Stomach (tissue), 9 donors: Measurements from ENCODE around the gene CYP26B1. TPM values are rescaled to one million over a fixed set of nuclear protein-coding genes. Genes with fewer than 3 reads are reported as not detected.

Experiments used
- DNase-seq, 2 donors: peaks; one replicate each; pipeline versions ENCODE4 v3.0.0 to v3.0.0-alpha.2; 2013 to 2019
- H3K27ac ChIP-seq, 5 donors: fragments of 200-600 bp in 4 of 5; sonication (generic) in 4 of 5; one replicate each; pipeline ENCODE4 v1.5.1; 2013 to 2019; ENCODE audit warnings: mild to moderate bottlenecking in 1 of 5, moderate library complexity in 1 of 5
- H3K27me3 ChIP-seq, 3 donors: fragments of 200-600 bp; sonication (generic); one replicate each; pipeline ENCODE4 v1.5.1; 2017 to 2019; ENCODE audit warnings: mixed run types in 1 of 3
- H3K36me3 ChIP-seq, 4 donors: fragments of 200-600 bp; sonication (generic); 1 replicate in 3 of 4; 2 replicates in 1 of 4; pipeline ENCODE4 v1.5.1; 2016 to 2019
- H3K4me1 ChIP-seq, 4 donors: fragments of 200-600 bp; sonication (generic); one replicate each; pipeline ENCODE4 v1.5.1; 2016 to 2019
- H3K4me3 ChIP-seq, 4 donors: fragments of 200-600 bp; sonication (generic) in 3 of 4; one replicate each; pipeline ENCODE4 v1.5.1; 2016 to 2019; ENCODE audit warnings: mild to moderate bottlenecking in 1 of 4
- H3K9me3 ChIP-seq, 4 donors: fragments of 200-600 bp; sonication (generic); one replicate each; pipeline ENCODE4 v1.5.1; 2016 to 2019
- EP300 ChIP-seq: sonication (generic); formaldehyde crosslinking; IDR thresholded peaks from one replicate; pipeline ENCODE4 v1.6.1; 2017; ENCODE audit warnings: antibody characterized with exemption
- POLR2A ChIP-seq, 4 donors: fragments of 450-650 bp; IDR thresholded peaks; one replicate each; pipeline ENCODE4 v1.6.1; 2016; ENCODE audit warnings: antibody characterized with exemption in 4 of 4, control low read depth in 2 of 4, mild to moderate bottlenecking in 1 of 4, moderate library complexity in 1 of 4
- POLR2AphosphoS5 ChIP-seq, 3 donors: sonication (generic); formaldehyde crosslinking; IDR thresholded peaks; one replicate each; pipeline ENCODE4 v1.6.1; 2016; ENCODE audit warnings: antibody characterized with exemption in 3 of 3
- WGBS, 5 donors: extraction: QIAGEN DNeasy Blood & Tissue Kit in 3 of 5; methylation state at CpG; one replicate each; pipeline versions ENCODE4 v1.1.5 to v1.1.7; 2013 to 2018; 5-methylcytosine and 5-hydroxymethylcytosine counted together
- intact Hi-C: fragments of 100-400 bp; cut with DNase I; formaldehyde crosslinking; loops from one replicate; pipeline ENCODE4 v1.15.1; 2023; ENCODE audit warnings: low total_unique reads
- polyA plus RNA-seq, 3 donors: library from polyadenylated mRNA; stranded (reverse); fragments of 200-250 nt; gene quantifications; one replicate each; pipeline ENCODE4 v1.2.3, GENCODE V29; 2013
- total RNA-seq, 5 donors: library from RNA; depleted of rRNA; stranded (reverse); fragments of >200 nt; gene quantifications; one replicate each; pipeline versions ENCODE4 v1.1.0 to v1.2.3, GENCODE V29; 2014 to 2016
- TF ChIP-seq, protein P1 (sequence below), 7 experiments: fragments of 450-650 bp in 4 of 7; fragments of 200-600 bp in 3 of 7; sonication (generic) in 3 of 7; IDR thresholded peaks; one replicate each; pipeline ENCODE4 v1.5.1; 2016 to 2019; ENCODE audit warnings: antibody characterized with exemption in 7 of 7, control low read depth in 2 of 7, mild to moderate bottlenecking in 1 of 7
- donor health status: healthy with polysubstance abuse.
- donor health status: Bipolar disorder and iron deficiency.
- donor health status: healthy.

CYP26B1 gene
- total and polyA plus RNA-seq, 8 donors = 0.45 to 2.4 (median 1.1) TPM; not detected in 3

- H3K36me3 ChIP-seq = no peaks in the 10 kb centered on the region
- 56 to 61% (median 59%) methylated on average over 15 to 18 of the region's 18 CpGs for WGBS, 5 donors
- H3K9me3 ChIP-seq = no peaks in the 10 kb centered on the region
- TF ChIP-seq, protein P1, sequence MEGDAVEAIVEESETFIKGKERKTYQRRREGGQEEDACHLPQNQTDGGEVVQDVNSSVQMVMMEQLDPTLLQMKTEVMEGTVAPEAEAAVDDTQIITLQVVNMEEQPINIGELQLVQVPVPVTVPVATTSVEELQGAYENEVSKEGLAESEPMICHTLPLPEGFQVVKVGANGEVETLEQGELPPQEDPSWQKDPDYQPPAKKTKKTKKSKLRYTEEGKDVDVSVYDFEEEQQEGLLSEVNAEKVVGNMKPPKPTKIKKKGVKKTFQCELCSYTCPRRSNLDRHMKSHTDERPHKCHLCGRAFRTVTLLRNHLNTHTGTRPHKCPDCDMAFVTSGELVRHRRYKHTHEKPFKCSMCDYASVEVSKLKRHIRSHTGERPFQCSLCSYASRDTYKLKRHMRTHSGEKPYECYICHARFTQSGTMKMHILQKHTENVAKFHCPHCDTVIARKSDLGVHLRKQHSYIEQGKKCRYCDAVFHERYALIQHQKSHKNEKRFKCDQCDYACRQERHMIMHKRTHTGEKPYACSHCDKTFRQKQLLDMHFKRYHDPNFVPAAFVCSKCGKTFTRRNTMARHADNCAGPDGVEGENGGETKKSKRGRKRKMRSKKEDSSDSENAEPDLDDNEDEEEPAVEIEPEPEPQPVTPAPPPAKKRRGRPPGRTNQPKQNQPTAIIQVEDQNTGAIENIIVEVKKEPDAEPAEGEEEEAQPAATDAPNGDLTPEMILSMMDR (IDR thresholded peaks at IDR 0.05) = no peak
- TF ChIP-seq POLR2AphosphoS5 (IDR thresholded peaks at IDR 0.05) = no peak
- no peak for TF ChIP-seq EP300
- no peak for TF ChIP-seq POLR2A (IDR thresholded peaks at IDR 0.05)
- H3K4me3 ChIP-seq = no peak overlapping the region
- H3K27me3 ChIP-seq = peaks cover 0 to 21% (median 0%) of the 10 kb centered on the region in 3 donors
- peak in 1 of 2 donors; percentile 54 for DNase-seq
- no peak overlapping the region for H3K27ac ChIP-seq
- H3K4me1 ChIP-seq = peaks cover 0 to 8% (median 0%) of the 10 kb centered on the region in 4 donors
- intact Hi-C loops = no loop called here
Observed at GRCh38 chr2:72115110-72116080, 32.3 kb downstream of the CYP26B1 start.

- no peaks in the 10 kb centered on the region for H3K9me3 ChIP-seq
- WGBS, 5 donors = 79 to 93% (median 84%) methylated on average over 7 to 11 of the region's 11 CpGs
- peaks cover 0 to 25% (median 0%) of the 10 kb centered on the region in 3 donors for H3K27me3 ChIP-seq
- intact Hi-C loops = no loop called here
- no peak for TF ChIP-seq EP300
- TF ChIP-seq, protein P1 (IDR thresholded peaks at IDR 0.05) = no peak
- no peak for TF ChIP-seq POLR2AphosphoS5 (IDR thresholded peaks at IDR 0.05)
- no peak for TF ChIP-seq POLR2A (IDR thresholded peaks at IDR 0.05)
- no peak overlapping the region for H3K27ac ChIP-seq
- no peak for DNase-seq
- no peak overlapping the region for H3K4me3 ChIP-seq
- peaks cover 0 to 8% (median 0%) of the 10 kb centered on the region in 4 donors for H3K4me1 ChIP-seq
- no peaks in the 10 kb centered on the region for H3K36me3 ChIP-seq
Observed at GRCh38 chr2:72114693-72115051, 33.0 kb downstream of the CYP26B1 start.

- no peak for DNase-seq
Observed at GRCh38 chr2:72113847-72114692, 33.6 kb downstream of the CYP26B1 start.

More at GRCh38 chr2:72113847-72114692, 33.6 kb downstream of the CYP26B1 start:
- 82 to 87% (median 86%) methylated on average over 12 to 15 of the region's 15 CpGs for WGBS, 5 donors
- no peaks in the 10 kb centered on the region for H3K36me3 ChIP-seq
- intact Hi-C loops = no loop called here
- H3K9me3 ChIP-seq = no peaks in the 10 kb centered on the region
- no peak overlapping the region for H3K4me3 ChIP-seq
- no peak for TF ChIP-seq POLR2AphosphoS5 (IDR thresholded peaks at IDR 0.05)
- TF ChIP-seq, protein P1 (IDR thresholded peaks at IDR 0.05) = no peak
- no peak for TF ChIP-seq EP300
- TF ChIP-seq POLR2A (IDR thresholded peaks at IDR 0.05) = no peak
- peaks cover 0 to 8% (median 0%) of the 10 kb centered on the region in 4 donors for H3K4me1 ChIP-seq
- H3K27ac ChIP-seq = no peak overlapping the region
- peaks cover 0 to 20% (median 0%) of the 10 kb centered on the region in 3 donors for H3K27me3 ChIP-seq
